GM19025 (cell line): Measurements from ENCODE around the gene SLIT1.

Experiments used
- ATAC-seq: cut with Tn5 transposase; IDR thresholded peaks from one replicate; pipeline ENCODE4 v1.9.1; 2021; ENCODE audit warnings: mild to moderate bottlenecking, low read depth, moderate library complexity; ENCODE audit not compliant: unreplicated experiment

SLIT1 gene

DNA sequence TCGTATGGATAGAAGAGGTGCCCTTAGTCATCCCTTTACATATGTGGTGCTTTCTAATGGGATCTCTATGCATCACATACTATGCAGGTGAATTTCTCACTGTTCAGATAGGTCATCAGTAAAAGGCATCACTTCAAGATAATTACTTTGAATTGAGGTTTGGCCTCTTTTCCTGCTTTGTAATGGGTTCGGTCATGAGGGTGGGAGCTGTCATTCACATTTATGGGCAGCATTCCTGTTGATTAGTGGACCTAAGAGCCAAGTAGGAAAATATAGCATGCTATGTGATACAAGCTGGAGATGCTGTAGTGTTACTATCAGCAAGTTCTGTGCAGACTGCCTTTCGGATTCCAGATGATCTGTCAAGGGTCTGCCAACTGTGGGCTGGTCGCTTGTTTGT is 197.3 kb downstream of the SLIT1 start:
- no peak for ATAC-seq

DNA sequence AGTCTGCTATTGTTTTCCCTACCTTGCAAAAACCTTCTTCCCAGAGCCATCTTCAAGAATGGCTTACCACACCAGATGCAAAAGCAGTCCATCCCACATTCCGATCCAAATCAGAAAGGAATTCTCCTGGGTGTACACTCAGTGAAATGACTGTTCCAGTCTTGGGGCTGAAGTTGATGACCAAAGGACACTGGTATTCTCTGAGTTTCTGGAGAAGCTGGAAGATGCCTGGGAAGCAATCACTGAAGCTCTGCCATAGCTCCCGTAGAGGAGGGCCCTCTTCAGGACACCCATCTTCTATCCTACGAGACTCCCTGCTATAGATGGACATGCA is 197.9 kb downstream of the SLIT1 start:
- no peak for ATAC-seq

DNA sequence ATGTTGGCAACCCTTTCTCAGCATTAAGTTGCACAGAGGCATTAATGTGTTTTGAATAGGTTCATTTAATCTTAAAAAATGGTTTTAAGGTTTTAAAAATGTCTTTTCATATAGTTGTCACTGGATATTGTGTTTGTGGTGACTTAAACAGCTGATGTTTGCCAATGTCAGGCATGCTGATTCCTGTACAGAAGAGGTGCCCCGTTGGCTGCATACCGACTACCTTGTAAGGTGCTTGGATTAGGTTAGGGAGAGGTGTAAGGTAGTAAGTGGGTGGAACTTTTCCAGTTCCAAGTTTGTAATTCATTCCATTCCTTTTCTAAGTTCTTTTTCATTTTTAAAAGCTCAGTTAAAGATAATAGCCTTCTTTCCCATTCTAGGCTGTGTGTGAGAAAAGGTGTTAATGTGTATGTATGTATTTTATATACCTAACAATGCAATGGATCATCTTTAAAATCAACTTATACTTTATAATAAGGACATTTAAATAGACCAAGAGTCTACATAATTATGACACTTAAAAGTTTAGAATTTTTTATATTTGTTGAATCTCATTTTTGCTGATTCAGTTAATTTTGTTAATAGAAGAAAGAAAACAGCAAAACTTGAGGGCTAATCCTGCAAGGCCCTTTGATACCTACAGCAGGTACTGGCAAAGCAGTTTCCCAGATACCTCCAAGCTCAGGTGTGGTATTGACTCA is 198.5 kb downstream of the SLIT1 start:
- ATAC-seq: no peak

DNA sequence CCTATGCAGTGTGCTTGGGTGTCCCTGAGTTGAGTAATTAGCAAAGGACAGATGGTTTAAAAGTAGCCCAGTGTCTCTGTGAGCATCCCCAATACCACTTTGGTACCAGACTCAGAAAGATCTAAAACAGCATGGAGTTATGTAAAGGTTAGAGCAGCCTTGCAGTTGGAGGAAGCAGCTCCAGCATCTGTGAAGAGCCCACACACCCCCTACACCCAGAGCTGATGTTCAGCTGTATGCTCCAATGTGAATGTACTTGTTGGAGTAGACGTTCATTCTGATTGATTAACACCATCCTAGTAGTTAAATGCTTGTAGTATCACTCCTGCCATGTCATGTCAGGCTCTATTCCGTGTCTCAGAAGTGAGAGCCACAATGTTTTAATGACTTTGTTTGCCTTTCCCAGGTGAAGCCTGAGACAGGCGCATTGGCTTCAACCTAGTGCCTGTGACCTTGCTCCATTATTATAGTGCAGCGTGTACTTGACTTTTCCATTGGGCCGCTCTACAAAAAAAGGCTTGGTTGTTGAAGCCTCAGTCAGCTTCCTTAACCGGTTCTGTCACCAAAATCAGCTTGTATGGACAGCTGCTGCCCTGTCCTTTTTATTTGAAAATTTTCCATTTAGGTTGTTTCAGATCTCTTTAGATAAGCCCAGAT is 199.4 kb downstream of the SLIT1 start:
- ATAC-seq: no peak

DNA sequence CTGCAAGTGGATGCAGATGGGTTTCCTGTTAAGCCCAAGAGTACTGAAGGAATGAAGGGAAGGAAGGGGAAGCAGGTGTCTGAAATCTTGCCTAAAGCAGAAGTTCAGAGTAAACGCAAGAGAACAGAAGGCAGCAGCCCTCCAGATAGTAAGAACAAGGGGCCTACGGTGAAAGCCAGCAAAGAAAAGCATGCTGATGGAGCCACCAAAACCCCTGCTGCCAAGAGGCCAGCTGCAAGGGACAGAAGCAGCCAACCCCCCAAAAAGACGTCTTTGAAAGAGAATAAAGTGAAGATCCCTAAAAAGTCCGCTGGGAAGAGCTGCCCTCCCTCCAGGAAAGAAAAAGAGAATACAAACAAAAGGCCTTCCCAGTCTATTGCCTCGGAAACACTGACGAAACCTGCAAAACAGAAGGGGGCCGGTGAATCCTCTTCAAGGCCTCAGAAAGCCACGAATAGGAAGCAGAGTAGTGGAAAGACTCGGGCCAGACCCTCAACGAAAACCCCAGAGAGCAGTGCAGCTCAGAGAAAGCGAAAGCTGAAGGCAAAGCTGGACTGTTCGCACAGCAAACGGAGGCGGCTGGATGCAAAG is 201.1 kb downstream of the SLIT1 start:
- no peak for ATAC-seq

DNA sequence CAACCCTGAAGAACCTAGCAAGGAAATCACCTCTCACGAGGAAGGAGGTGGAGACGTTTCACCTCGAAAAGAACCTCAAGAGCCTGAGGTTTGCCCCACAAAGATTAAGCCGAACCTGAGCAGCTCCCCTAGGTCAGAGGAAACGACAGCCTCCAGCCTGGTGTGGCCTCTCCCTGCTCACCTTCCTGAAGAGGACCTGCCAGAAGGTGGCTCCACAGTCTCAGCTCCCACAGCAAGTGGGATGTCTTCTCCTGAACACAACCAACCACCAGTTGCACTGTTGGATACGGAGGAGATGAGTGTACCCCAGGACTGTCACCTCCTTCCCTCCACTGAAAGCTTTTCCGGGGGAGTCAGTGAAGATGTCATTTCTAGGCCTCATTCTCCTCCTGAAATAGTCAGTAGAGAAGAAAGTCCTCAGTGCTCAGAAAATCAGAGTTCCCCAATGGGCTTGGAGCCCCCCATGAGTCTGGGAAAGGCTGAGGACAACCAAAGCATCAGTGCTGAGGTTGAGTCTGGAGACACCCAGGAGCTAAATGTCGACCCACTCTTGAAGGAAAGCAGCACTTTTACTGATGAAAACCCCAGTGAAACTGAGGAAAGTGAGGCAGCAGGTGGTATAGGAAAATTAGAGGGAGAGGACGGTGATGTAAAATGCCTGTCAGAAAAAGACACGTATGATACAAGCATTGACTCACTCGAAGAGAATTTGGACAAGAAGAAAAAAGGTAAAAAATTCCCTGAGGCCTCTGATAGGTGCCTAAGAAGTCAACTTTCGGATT is 203.4 kb downstream of the SLIT1 start:
- ATAC-seq: no peak

DNA sequence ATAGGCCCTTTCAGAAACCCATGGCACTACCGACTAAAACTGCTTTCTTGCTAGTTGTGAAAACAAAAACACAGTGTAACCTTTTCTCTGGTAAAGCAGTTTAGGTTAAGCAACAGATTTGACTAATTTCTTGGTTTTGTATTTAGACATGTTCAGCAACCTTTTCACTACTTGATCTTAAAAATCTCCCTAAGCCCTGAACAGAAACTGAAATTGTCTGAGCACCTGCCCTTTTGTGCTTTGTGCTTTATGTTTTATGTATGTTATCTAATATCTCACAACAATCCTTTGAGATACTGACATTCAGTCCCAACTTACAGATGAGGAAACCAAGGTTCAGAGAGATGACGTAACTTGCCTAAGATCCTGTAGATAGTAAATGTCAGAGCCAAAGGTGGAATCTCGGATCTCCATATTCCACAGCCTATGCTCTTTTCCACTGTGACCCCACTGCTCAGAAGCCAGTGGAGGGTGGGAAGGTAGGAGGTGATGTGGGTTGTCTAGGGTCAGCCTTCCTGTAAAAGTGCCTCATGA is 207.1 kb downstream of the SLIT1 start:
- peak; percentile 72 for ATAC-seq

DNA sequence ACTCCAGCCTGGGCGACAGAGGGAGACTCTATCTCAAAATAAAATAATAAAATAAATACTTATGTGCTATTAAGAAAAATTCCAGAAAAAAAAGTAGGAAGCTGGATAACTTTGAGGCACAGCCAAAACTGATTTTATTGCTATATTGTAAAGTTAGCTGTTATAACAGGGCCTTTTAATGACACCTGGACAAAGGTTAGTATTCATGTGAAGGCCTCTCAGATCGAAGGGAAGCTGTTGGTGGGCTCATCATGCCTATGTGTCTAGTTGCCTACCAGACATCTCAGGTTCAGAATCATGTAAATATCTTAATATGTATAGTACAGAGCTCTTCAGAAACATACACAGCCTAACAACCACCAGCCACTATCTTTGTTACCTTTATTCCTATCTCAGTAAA is 210.6 kb downstream of the SLIT1 start:
- no peak for ATAC-seq

DNA sequence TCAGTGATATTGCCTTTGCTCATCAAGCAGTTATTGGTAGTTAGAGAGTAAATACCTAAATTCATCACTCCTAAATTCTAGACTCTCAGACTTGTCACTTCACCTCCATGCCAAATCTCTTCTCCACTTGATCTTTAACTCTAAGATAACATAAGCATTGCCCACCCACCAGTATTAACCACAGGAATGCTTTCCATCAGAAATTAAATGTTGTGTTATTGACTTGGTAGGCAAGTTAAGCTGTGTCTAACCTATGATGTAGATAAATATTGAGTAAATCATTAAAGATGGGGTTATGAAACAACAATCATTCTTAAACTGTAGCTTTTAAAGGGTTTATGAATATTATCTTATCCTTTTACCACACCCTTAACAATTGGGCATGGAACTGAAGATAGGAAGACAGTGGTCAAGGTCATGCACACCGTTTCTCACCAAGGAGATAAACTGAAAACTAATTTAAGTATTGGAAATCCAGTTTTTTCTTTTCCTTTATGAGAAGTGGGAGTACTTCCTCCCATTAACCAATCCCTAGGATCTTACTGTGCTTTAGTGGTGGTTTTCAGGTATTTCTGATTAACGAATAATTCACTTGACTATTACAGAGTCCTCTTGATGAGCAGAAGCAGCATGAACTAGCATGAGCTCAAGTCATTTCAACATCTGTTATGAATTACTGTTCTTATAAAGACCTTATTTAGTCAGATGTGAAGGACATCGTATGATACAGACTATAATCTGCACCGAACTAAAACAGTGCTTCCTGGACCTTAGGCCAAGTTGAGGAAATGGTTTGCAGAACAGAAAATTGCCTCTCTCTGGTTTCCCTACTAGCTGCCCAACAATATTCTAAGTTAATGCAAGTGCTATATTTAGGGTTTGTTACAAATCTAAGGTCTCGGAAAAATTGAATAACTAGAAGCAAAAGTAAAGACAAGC is 211.7 kb downstream of the SLIT1 start:
- no peak for ATAC-seq

DNA sequence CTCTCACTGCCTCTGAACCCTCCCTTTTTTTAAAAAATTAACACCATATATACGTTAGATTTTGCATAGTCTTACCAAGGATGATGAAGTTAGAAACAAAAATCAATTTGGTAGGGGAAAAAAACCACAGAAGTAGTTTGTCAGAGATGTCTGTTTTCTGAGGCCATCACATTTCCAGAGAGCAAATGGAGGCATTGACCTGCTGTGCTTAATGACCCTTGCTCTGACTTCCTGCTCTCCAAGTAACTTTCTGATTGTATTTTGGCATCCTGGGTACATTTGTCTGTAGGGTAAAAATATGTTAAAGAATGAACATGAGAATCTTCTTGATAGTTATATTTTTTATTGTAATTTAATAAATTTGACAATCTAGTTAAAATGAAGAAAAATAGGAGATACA is 213.5 kb downstream of the SLIT1 start:
- no peak for ATAC-seq

DNA sequence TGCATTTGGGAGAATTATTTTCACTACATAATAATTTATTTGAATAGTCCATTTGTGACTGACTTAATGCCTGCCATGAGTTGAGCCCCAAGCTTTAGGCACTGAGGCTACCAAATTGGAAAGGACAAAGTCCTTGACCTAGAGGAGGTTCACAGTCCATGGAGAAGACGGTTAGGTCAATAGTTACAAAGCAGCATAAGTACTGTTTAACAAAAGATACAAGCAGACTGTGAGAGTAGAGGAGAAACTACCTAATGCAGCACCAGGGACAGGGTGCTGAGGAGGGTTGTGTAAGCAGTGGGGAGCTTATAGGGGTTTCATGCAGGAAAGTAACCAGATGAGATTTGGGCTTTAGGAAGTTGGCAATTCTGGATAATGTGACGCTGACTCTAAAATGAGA is 214.4 kb downstream of the SLIT1 start:
- no peak for ATAC-seq

DNA sequence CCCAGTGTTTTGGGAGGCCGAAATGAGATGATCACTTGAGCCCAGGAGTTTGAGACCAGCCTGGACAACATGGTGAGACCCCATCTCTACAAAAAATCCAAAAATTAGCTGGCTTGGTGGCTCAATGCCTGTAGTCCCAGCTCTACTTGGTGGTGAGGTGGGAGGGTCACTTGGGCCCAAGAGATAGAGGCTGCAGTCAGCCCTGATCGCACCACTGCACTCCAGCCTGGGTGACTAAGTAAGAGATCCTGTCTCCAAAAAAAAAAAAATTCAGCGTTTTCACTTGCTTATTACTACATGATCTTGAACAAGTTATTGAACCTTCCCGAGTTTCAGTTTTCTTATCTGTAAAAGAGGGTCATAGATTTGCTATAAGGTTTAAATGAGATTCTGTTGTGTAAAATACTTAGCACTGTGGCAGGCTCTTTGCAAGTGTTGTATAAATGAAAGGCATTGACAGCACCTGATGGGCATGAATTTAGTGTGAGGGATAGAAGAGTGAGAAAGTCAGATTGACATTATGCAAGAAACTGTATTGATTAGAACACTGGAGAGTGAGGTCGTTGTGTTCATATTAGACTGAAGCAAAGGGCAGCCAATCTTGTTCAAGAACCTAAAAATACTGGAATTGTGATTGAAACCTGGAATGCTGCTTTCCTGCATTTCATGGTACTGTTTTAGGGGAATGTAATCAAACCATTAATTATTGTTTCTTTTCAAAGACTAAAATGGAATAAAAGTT is 216.9 kb downstream of the SLIT1 start:
- ATAC-seq: no peak

DNA sequence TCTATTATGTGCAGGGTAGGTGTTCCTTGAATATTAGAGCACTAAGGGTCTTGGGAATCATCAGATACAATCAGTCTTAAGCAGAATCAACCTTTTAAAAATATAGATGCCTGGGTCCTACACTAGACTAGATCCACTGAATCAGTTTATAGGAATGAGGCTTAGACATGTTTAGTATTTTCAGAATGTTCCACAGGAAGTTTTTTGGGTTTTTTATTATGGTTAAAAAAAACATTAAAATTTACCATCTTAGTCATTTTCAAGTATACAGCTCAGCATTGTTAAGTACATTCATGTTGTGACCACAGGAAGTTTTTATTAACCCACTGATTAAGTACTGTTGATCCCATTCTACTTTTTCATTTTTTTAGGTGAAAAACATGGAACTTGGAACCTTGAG is 217.9 kb downstream of the SLIT1 start:
- ATAC-seq: no peak

DNA sequence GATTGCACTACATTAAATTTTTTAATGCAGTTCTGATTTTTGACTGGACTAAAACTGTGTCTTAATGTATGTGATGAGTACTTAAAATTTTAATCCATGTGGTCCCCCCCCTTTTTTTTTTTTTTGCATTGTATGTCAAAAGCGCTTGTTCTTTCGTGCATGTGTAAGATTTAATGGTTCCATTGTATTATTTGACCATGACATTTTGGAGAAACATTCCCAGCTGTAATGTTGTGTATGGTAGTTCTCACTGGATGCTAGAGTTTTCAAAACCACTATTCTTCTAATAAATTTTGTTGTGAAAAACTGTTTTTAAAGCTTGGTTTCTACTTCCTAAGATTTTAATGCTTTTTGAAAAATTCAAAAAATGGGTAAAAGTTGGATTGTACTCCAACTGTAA is 221.6 kb downstream of the SLIT1 start:
- no peak for ATAC-seq

DNA sequence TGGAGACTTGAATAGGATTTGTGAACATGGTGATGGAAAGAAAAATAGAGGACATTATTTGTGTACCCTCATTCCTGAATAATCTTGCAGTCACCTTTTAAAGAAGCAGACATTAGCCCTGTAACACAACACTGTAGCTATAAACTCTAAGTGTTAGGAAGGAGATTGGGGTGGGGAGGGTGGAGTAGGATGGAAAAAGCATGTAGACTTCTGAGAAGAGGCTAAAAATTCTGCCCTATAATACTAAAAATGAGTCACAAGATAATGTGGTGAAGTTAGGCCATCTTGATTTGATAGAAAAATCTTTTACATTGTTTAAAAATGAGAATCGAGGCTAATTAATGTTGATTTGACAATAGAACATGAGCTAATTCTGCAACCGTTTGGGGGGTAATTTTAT is 224.9 kb downstream of the SLIT1 start:
- ATAC-seq: no peak

DNA sequence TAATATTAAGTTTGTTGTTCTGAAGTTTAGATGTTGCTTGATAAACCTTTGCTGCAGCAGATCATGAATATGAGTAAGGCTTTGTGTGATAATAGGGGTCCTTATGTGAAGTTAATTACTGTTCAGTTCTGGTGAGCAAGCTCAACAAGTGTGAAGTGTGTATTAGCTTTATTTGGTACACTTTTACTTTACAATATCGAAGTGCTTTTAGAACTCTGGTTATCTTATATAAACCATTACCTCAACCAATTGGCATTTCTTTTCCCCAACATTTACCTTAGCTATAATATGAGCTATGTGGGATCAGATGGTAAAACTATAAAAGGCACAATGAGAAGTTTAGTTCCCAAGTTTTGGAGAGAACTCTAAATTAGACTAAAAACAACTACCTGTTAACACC is 226.0 kb downstream of the SLIT1 start:
- ATAC-seq: no peak

DNA sequence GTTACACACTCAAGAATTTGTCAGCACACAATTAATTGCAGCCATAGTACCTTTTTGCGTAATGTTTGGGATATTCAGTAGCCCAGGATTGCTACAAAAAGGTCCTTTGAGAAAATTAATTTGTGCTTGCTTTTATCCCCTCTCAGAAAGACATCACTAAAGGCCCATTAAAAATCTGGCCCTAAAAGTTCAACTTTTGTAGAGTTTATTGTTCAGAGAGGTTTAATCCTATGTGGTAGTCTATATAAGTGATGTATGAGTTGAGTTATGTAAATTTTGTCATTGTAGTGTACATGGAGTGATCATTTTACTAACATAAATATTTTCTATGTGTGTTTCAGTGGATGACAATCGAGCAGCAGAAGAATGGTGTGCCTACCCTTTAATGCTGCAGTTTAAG is 227.7 kb downstream of the SLIT1 start:
- ATAC-seq: no peak

DNA sequence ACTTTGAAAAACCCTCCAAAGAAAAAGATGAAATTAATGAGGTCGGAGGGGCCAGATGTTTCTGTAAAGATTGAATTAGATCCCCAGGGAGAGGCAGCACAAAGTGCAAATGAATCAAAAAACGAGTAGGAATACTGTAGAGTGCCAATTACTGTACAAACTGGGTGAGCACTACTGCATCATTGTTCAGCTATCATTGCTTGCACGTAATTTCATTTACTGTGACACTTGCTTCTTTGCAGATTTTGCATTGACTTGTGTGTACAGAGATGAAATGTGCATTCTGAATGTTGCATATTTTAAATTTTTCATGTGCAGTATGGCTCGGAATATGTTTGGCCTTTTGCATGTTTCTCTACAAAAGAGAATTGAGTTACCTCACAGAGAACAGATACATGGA is 230.0 kb downstream of the SLIT1 start:
- no peak for ATAC-seq

DNA sequence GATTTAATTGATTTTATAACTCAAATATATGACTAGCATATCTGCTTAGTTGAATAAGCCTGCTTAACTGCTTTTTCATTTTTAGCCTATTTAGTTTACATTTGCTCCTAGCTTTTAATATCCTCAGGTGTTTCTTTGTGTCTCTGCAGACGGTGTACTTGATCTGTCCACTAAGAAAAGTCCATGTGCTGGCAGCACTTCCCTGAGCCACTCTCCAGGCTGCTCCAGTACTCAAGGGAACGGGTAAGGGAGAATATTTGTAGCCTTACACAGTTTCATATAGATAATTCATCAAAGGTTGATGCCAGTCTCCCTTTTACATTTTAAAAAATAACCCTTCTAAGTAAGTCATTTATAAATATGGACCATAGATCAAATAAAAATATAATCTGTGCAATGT is 233.8 kb downstream of the SLIT1 start:
- ATAC-seq: no peak
